Cortex of kidney (tissue), 1 donor: ENCODE data around the gene RANBP3.
"Not testable (repeated sequence)": the region's sequence is repeated elsewhere in the genome, so short reads cannot be mapped to it uniquely, and the experiment has no call there.

ENCODE experiments used
- DNase-seq: peaks from one replicate; lab custom pipeline; 2025; lab: John Stamatoyannopoulos, UW

The RANBP3 gene

GRCh38 chr19:5966215-5966614, 11.7 kb downstream of the RANBP3 start:
- no peak for DNase-seq

- DNase-seq, result no peak
Observed at GRCh38 chr19:5964816-5965565, 12.9 kb downstream of the RANBP3 start.

GRCh38 chr19:5963855-5964254, 14.1 kb downstream of the RANBP3 start:
- no peak for DNase-seq

GRCh38 chr19:5963259-5963658, 14.7 kb downstream of the RANBP3 start:
- not testable (repeated sequence) for DNase-seq

GRCh38 chr19:5961969-5962945, 15.7 kb downstream of the RANBP3 start:
- DNase-seq, result no peak

- DNase-seq, result not testable (repeated sequence)
Observed at GRCh38 chr19:5961641-5961968, 16.3 kb downstream of the RANBP3 start.

- DNase-seq, result no peak
Observed at GRCh38 chr19:5960005-5961001, 17.6 kb downstream of the RANBP3 start.

- DNase-seq, result no peak
Observed at GRCh38 chr19:5959260-5960004, 18.5 kb downstream of the RANBP3 start.

GRCh38 chr19:5958851-5959122, 19.2 kb downstream of the RANBP3 start:
- no peak for DNase-seq

GRCh38 chr19:5958074-5958850, 19.7 kb downstream of the RANBP3 start:
- DNase-seq, result no peak

GRCh38 chr19:5957170-5957569, 20.8 kb downstream of the RANBP3 start:
- no peak for DNase-seq

- no peak for DNase-seq
Observed at GRCh38 chr19:5956728-5957127, 21.2 kb downstream of the RANBP3 start.

- DNase-seq, result no peak
Observed at GRCh38 chr19:5956323-5956722, 21.6 kb downstream of the RANBP3 start.

GRCh38 chr19:5955636-5955935, 22.4 kb downstream of the RANBP3 start:
- no peak for DNase-seq

- no peak for DNase-seq
Observed at GRCh38 chr19:5954293-5954692, 23.6 kb downstream of the RANBP3 start.

GRCh38 chr19:5953680-5954213, 24.2 kb downstream of the RANBP3 start:
- no peak for DNase-seq

- no peak for DNase-seq
Observed at GRCh38 chr19:5953030-5953589, 24.8 kb downstream of the RANBP3 start.

GRCh38 chr19:5952193-5953029, 25.5 kb downstream of the RANBP3 start:
- no peak for DNase-seq

GRCh38 chr19:5951338-5951861, 26.5 kb downstream of the RANBP3 start:
- DNase-seq, result no peak
